Psoas muscle (tissue), 8 donors: Measurements from ENCODE around the gene C1orf174. TPM values are rescaled to one million over a fixed set of nuclear protein-coding genes. Genes with fewer than 3 reads are reported as not detected.
"Not testable (repeated sequence)": the region's sequence is repeated elsewhere in the genome, so short reads cannot be mapped to it uniquely, and the experiment has no call there.

Experiments used
- ATAC-seq, 4 donors: fragments of 200-7000 bp; cut with Tn5 transposase; one replicate each; pipeline ENCODE4 v1.9.1; 2020; ENCODE audit warnings: moderate library complexity in 3 of 4, mild to moderate bottlenecking in 2 of 4
- DNase-seq, 2 donors: peaks; one replicate each; pipeline ENCODE4 v3.0.0-alpha.2; 2020
- H3K27ac ChIP-seq: fragments of 200-600 bp; one replicate; pipeline ENCODE4 v1.8.0; 2022
- H3K27me3 ChIP-seq, 3 donors: fragments of 200-600 bp in 1 of 3; one replicate each; pipeline versions ENCODE4 v1.6.1 to v1.8.0; 2013 to 2022; ENCODE audit warnings: low read length in 2 of 3, mild to moderate bottlenecking in 2 of 3, moderate library complexity in 1 of 3; ENCODE audit not compliant: insufficient read depth in 3 of 3
- H3K36me3 ChIP-seq, 2 donors: fragments of 200-600 bp in 1 of 2; one replicate each; pipeline versions ENCODE4 v1.6.1 to v1.8.0; 2013 to 2022; ENCODE audit warnings: low read depth in 1 of 2, mild to moderate bottlenecking in 1 of 2, moderate library complexity in 1 of 2; ENCODE audit not compliant: insufficient read depth in 1 of 2
- H3K4me1 ChIP-seq: fragments of 200-600 bp; one replicate; pipeline ENCODE4 v1.8.0; 2022
- H3K4me3 ChIP-seq: fragments of 200-600 bp; one replicate; pipeline ENCODE4 v1.8.0; 2022; ENCODE audit warnings: mild to moderate bottlenecking
- H3K9me3 ChIP-seq: fragments of 200-600 bp; one replicate; pipeline ENCODE4 v1.8.0; 2022
- CTCF ChIP-seq: fragments of 200-600 bp; IDR thresholded peaks from one replicate; pipeline ENCODE4 v1.8.0; 2022; ENCODE audit warnings: antibody characterized with exemption
- WGBS, 3 donors: extraction: QIAGEN DNeasy Blood & Tissue Kit; methylation state at CpG; one replicate each; pipeline versions ENCODE4 v1.1.6 to v1.1.7; 2013; 5-methylcytosine and 5-hydroxymethylcytosine counted together
- intact Hi-C, 2 donors: fragments of 100-400 bp; cut with DNase I; formaldehyde crosslinking; loops; one replicate each; pipeline versions ENCODE4 v1.11.0 to v1.14.2; 2022
- polyA plus RNA-seq, 3 donors: library from polyadenylated mRNA; stranded (reverse); fragments of 200-250 nt; gene quantifications; one replicate each; pipeline ENCODE4 v1.2.3, GENCODE V29; 2013
- total RNA-seq, 4 donors: library from RNA; stranded (reverse); fragmentation: NEBNext Ultra II Directional in 2 of 4; extraction: Animal tissue kit (Norgen Biotek cat#: 25700) in 2 of 4; gene quantifications; one replicate each; pipeline versions ENCODE4 v1.2.1 to v1.2.4, GENCODE V29; 2021 to 2023
- donor health status: healthy with polysubstance abuse.
- donor health status: DM: no; HTN: no; CAD: no; lungs with moderate emphysema.
- donor health status: Bipolar disorder and iron deficiency.
- donor health status: healthy.
- donor health status: DM: yes; HTN: yes; CAD: no.
- donor health status: DM: no; HTN: no; CAD: no.
- donor health status: DM: no; HTN: no; CAD: no.
- donor health status: DM: yes; HTN: yes; CAD: no.

Gene C1orf174
- total and polyA plus RNA-seq, 7 donors, result 11.8 to 32.2 (median 14.6) TPM

DNA sequence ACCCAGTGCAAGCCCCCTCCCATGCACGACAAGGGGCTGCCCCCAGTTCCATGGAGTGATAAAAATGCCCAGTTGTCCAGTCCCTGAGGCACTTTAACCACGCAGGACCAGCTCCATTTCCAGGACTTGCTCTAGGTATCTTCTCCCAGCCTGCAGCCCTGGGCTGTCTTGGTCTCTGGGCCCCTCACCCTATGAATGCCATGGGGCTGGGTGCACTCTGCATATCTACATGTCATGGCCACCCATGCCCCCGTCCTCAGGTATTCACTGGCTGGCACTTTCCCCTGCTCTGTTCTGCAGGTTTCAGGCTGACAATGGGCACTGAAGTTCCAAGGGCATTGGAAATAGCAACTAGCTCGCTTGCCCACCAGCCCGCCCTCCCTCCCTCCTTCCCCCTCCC, 19.6 kb upstream of the C1orf174 start:
- H3K36me3 ChIP-seq, result no peaks in the 10 kb centered on the region
- no peak overlapping the region for H3K4me3 ChIP-seq
- intact Hi-C loops, result loop anchor here in 1 of 2 donors (10.0 kb wide), 1 partner anchor 1825 kb away; no protein-coding TSS in a partner anchor
- H3K9me3 ChIP-seq, result no peaks in the 10 kb centered on the region
- no peak for DNase-seq
- ATAC-seq, result no peak
- WGBS, 3 donors, result 72 to 85% (median 78%) methylated on average over 5 of the region's 5 CpGs
- H3K27ac ChIP-seq, result no peak overlapping the region
- no peak for TF ChIP-seq CTCF
- no peaks in the 10 kb centered on the region for H3K4me1 ChIP-seq
- H3K27me3 ChIP-seq, result peaks cover 0 to 17% (median 6%) of the 10 kb centered on the region in 3 donors

GRCh38 chr1:3918966-3919611, 19.0 kb upstream of the C1orf174 start:
- WGBS, 3 donors, result 74 to 83% (median 75%) methylated on average over 15 of the region's 15 CpGs
- intact Hi-C loops, result loop anchor here in 1 of 2 donors (10.0 kb wide), 1 partner anchor 1826 kb away; no protein-coding TSS in a partner anchor
- Histone ChIP-seq H3K9me3 (no peaks in the 10 kb centered on the region), H3K36me3 (no peaks in the 10 kb centered on the region), H3K4me1 (no peaks in the 10 kb centered on the region), H3K27ac (no peak overlapping the region), H3K27me3 (peaks cover 0 to 11% (median 4%) of the 10 kb centered on the region in 3 donors), H3K4me3 (no peak overlapping the region)
- DNase-seq (no peak), ATAC-seq (no peak)
- no peak for TF ChIP-seq CTCF

DNA sequence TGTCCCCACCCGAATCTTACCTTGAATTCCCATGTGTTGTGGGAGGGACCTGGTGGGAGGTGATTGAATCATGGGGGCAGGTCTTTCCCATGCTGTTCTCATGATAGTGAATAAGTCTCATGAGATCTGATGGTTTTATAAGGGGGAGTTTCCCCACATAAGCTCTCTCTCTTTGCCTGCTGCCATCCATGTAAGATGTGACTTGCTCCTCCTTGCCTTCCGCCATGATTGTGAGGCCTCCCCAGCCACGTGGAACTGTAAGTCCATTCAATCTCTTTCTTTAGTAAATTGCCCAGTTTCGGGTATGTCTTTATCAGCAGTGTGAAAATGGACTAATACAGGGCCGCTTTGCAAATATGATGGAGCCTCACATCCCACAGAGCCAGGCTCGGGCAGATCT, 18.3 kb upstream of the C1orf174 start:
- intact Hi-C loops, result loop anchor here in 1 of 2 donors (10.0 kb wide), 1 partner anchor 1826 kb away; no protein-coding TSS in a partner anchor
- H3K4me3 ChIP-seq, H3K36me3 ChIP-seq, DNase-seq, H3K27ac ChIP-seq, H3K9me3 ChIP-seq, ATAC-seq, H3K4me1 ChIP-seq: not testable (repeated sequence)
- peaks cover 0 to 11% (median 4%) of the 10 kb centered on the region in 3 donors for H3K27me3 ChIP-seq
- 79 to 83% (median 82%) methylated on average over 6 of the region's 6 CpGs for WGBS, 3 donors

- WGBS, 3 donors, result 84 to 86% (median 85%) methylated on average over 8 of the region's 8 CpGs
- Histone ChIP-seq H3K9me3 (no peaks in the 10 kb centered on the region), H3K36me3 (no peaks in the 10 kb centered on the region), H3K27ac (no peak overlapping the region), H3K27me3 (peaks cover 0 to 15% (median 3%) of the 10 kb centered on the region in 3 donors), H3K4me1 (no peaks in the 10 kb centered on the region), H3K4me3 (no peak overlapping the region)
- DNase-seq (no peak), ATAC-seq (no peak)
- no peak for TF ChIP-seq CTCF
- intact Hi-C loops, result loop anchor here in 1 of 2 donors (10.0 kb wide), 1 partner anchor 1827 kb away; no protein-coding TSS in a partner anchor
Observed at GRCh38 chr1:3917761-3918160, 17.7 kb upstream of the C1orf174 start.

- H3K27ac ChIP-seq, result no peak overlapping the region
- no peak for TF ChIP-seq CTCF
Observed at GRCh38 chr1:3915551-3916121, 15.6 kb upstream of the C1orf174 start.

More at GRCh38 chr1:3915551-3916121, 15.6 kb upstream of the C1orf174 start:
- DNase-seq, result no peak
- ATAC-seq, result no peak
- no peak overlapping the region for H3K4me3 ChIP-seq
- H3K36me3 ChIP-seq, result no peaks in the 10 kb centered on the region
- H3K27me3 ChIP-seq, result peaks cover 0 to 10% (median 2%) of the 10 kb centered on the region in 3 donors
- H3K9me3 ChIP-seq, result no peaks in the 10 kb centered on the region
- whole genome bisulfite sequencing, 3 donors, result 81 to 82% (median 82%) methylated on average over 14 to 15 of the region's 15 CpGs
- intact Hi-C loops, result loop anchor here in 1 of 2 donors (10.0 kb wide), 1 partner anchor 1829 kb away; no protein-coding TSS in a partner anchor
- H3K4me1 ChIP-seq, result no peaks in the 10 kb centered on the region
